Activated CD4-positive, alpha-beta T cell treated with anti-CD3 and anti-CD28 coated beads for 36 hours (primary cell): ENCODE data around the gene HYDIN. TPM values are rescaled to one million over a fixed set of nuclear protein-coding genes. Genes with fewer than 3 reads are reported as not detected.

ENCODE experiments used
- ATAC-seq: fragments of 200-7000 bp; cut with Tn5 transposase; one replicate; pipeline ENCODE4 v1.10.0; 2021; ENCODE audit warnings: mild to moderate bottlenecking, moderate library complexity
- CTCF ChIA-PET: fragments of 350-600 bp; sonication (Branson Sonifier 250); formaldehyde crosslinking; loops from one replicate; lab custom pipeline; 2021; ENCODE audit warnings: antibody characterized with exemption; lab: Charles Lee
- POLR2A ChIA-PET: fragments of 350-600 bp; sonication (Branson Sonifier 250); formaldehyde crosslinking; loops from one replicate; lab custom pipeline; 2021; ENCODE audit warnings: antibody characterized with exemption, inconsistent platforms; lab: Charles Lee
- DNase-seq: peaks from one replicate; pipeline ENCODE4 v3.0.0-alpha.2; 2020
- H3K27ac Mint-ChIP-seq: one replicate; pipeline ENCODE4 v1.8.0; 2021; ENCODE audit warnings: mixed read lengths
- H3K27me3 Mint-ChIP-seq: one replicate; pipeline ENCODE4 v1.8.0; 2021; ENCODE audit warnings: mixed read lengths
- H3K36me3 Mint-ChIP-seq: one replicate; pipeline ENCODE4 v1.8.0; 2021; ENCODE audit warnings: low read depth, mixed read lengths
- H3K4me1 Mint-ChIP-seq: one replicate; pipeline ENCODE4 v1.8.0; 2021; ENCODE audit warnings: mixed read lengths
- H3K4me3 Mint-ChIP-seq: one replicate; pipeline ENCODE4 v1.8.0; 2021; ENCODE audit warnings: mild to moderate bottlenecking, moderate library complexity, mixed read lengths
- H3K9me3 Mint-ChIP-seq: one replicate; pipeline ENCODE4 v1.8.0; 2021; ENCODE audit warnings: low read depth, mixed read lengths
- intact Hi-C, 2 experiments: fragments of 100-400 bp; cut with DNase I in 1 of 2; cut with micrococcal nuclease in 1 of 2; formaldehyde crosslinking; loops; one replicate each; pipeline versions ENCODE4 v1.14.2 to v1.15.1; 2022 to 2024; cut with DNase I, micrococcal nuclease
- total RNA-seq, 2 experiments: library from RNA; stranded (reverse); gene quantifications; one replicate each; pipeline ENCODE4 v1.2.3, GENCODE V29; 2021

HYDIN gene
- total RNA-seq, 2 experiments from 2014 or later, result 0.32 TPM; not detected in 1

GRCh38 chr16:71254832-71255525 lies 24.5 kb upstream of the HYDIN start:
- Mint-ChIP-seq H3K4me3 (no peak overlapping the region), H3K36me3 (no peaks in the 10 kb centered on the region), H3K27me3 (peaks cover 12% of the 10 kb centered on the region), H3K4me1 (peaks cover 4% of the 10 kb centered on the region), H3K9me3 (no peaks in the 10 kb centered on the region), H3K27ac (no peak overlapping the region)
- ChIA-PET CTCF (interaction anchor here (1.0 to 1.2 kb wide), 2 partner anchors 21 to 57 kb away, joined by 4 to 5 read pairs; no protein-coding TSS in a partner anchor), POLR2A (no interaction called here)
- DNase-seq (no peak), ATAC-seq (no peak)
- intact Hi-C loops, result no loop called here

GRCh38 chr16:71250461-71251235 lies 20.1 kb upstream of the HYDIN start:
- DNase-seq (no peak), ATAC-seq (no peak)
- ChIA-PET POLR2A (no interaction called here), CTCF (no interaction called here)
- intact Hi-C loops, result no loop called here
- Mint-ChIP-seq H3K27ac (no peak overlapping the region), H3K9me3 (no peaks in the 10 kb centered on the region), H3K4me1 (no peaks in the 10 kb centered on the region), H3K27me3 (no peaks in the 10 kb centered on the region), H3K4me3 (no peak overlapping the region), H3K36me3 (no peaks in the 10 kb centered on the region)

- ChIA-PET POLR2A (no interaction called here), CTCF (no interaction called here)
- DNase-seq, result no peak
- Mint-ChIP-seq H3K27ac (no peak overlapping the region), H3K4me1 (no peaks in the 10 kb centered on the region), H3K9me3 (no peaks in the 10 kb centered on the region), H3K4me3 (no peak overlapping the region), H3K27me3 (no peaks in the 10 kb centered on the region), H3K36me3 (no peaks in the 10 kb centered on the region)
- intact Hi-C loops, result no loop called here
- ATAC-seq, result no peak
These were observed 18.9 kb upstream of the HYDIN start for GRCh38 chr16:71249399-71249798.

- Mint-ChIP-seq H3K4me1 (no peaks in the 10 kb centered on the region), H3K4me3 (no peak overlapping the region), H3K27ac (no peak overlapping the region), H3K36me3 (no peaks in the 10 kb centered on the region), H3K27me3 (no peaks in the 10 kb centered on the region), H3K9me3 (no peaks in the 10 kb centered on the region)
- CTCF ChIA-PET, result no interaction called here
- no peak for ATAC-seq
- POLR2A ChIA-PET, result no interaction called here
- intact Hi-C loops, result no loop called here
- no peak for DNase-seq
These were observed 17.0 kb upstream of the HYDIN start for GRCh38 chr16:71247478-71247877.

GRCh38 chr16:71246309-71246708 lies 15.8 kb upstream of the HYDIN start:
- no peaks in the 10 kb centered on the region for H3K36me3 Mint-ChIP-seq
- intact Hi-C loops, result no loop called here
- no peaks in the 10 kb centered on the region for H3K4me1 Mint-ChIP-seq
- H3K27me3 Mint-ChIP-seq, result no peaks in the 10 kb centered on the region
- no peaks in the 10 kb centered on the region for H3K9me3 Mint-ChIP-seq
- CTCF ChIA-PET, result interaction anchor here (1.3 kb wide), 1 partner anchor 66 kb away, joined by 5 read pairs; no protein-coding TSS in a partner anchor
- H3K27ac Mint-ChIP-seq, result no peak overlapping the region
- no peak for DNase-seq
- H3K4me3 Mint-ChIP-seq, result no peak overlapping the region
- POLR2A ChIA-PET, result no interaction called here
- ATAC-seq, result no peak

- no peaks in the 10 kb centered on the region for H3K9me3 Mint-ChIP-seq
- H3K36me3 Mint-ChIP-seq, result no peaks in the 10 kb centered on the region
- intact Hi-C loops, result no loop called here
- no peaks in the 10 kb centered on the region for H3K27me3 Mint-ChIP-seq
- no peak overlapping the region for H3K27ac Mint-ChIP-seq
- POLR2A ChIA-PET, result no interaction called here
- no peaks in the 10 kb centered on the region for H3K4me1 Mint-ChIP-seq
- no peak overlapping the region for H3K4me3 Mint-ChIP-seq
- no peak for DNase-seq
- ATAC-seq, result no peak
- CTCF ChIA-PET, result interaction anchor here (0.7 kb wide), 1 partner anchor 448 kb away, joined by 3 read pairs; no protein-coding TSS in a partner anchor
These were observed 14.0 kb upstream of the HYDIN start for GRCh38 chr16:71244521-71244920.

- ChIA-PET POLR2A (no interaction called here), CTCF (no interaction called here)
- Mint-ChIP-seq H3K27me3 (no peaks in the 10 kb centered on the region), H3K9me3 (no peaks in the 10 kb centered on the region), H3K4me3 (no peak overlapping the region), H3K4me1 (no peaks in the 10 kb centered on the region), H3K36me3 (no peaks in the 10 kb centered on the region), H3K27ac (no peak overlapping the region)
- intact Hi-C loops, result no loop called here
- DNase-seq (no peak), ATAC-seq (no peak)
These were observed 12.1 kb upstream of the HYDIN start for GRCh38 chr16:71242601-71243000.

- intact Hi-C loops, result no loop called here
- H3K4me1 Mint-ChIP-seq, result no peaks in the 10 kb centered on the region
- H3K9me3 Mint-ChIP-seq, result no peaks in the 10 kb centered on the region
- H3K36me3 Mint-ChIP-seq, result no peaks in the 10 kb centered on the region
- CTCF ChIA-PET, result no interaction called here
- ATAC-seq, result no peak
- DNase-seq, result no peak
- H3K4me3 Mint-ChIP-seq, result no peak overlapping the region
- POLR2A ChIA-PET, result no interaction called here
- no peak overlapping the region for H3K27ac Mint-ChIP-seq
- H3K27me3 Mint-ChIP-seq, result no peaks in the 10 kb centered on the region
These were observed 11.5 kb upstream of the HYDIN start for GRCh38 chr16:71242036-71242435.

- H3K36me3 Mint-ChIP-seq, result peaks cover 9% of the 10 kb centered on the region
- H3K27me3 Mint-ChIP-seq, result peaks cover 35% of the 10 kb centered on the region
- no peak overlapping the region for H3K4me3 Mint-ChIP-seq
- H3K4me1 Mint-ChIP-seq, result no peaks in the 10 kb centered on the region
- intact Hi-C loops, result no loop called here
- DNase-seq (no peak), ATAC-seq (no peak)
- no peak overlapping the region for H3K27ac Mint-ChIP-seq
- POLR2A ChIA-PET, result no interaction called here
- peaks cover 31% of the 10 kb centered on the region for H3K9me3 Mint-ChIP-seq
- CTCF ChIA-PET, result no interaction called here
These were observed 1.2 kb downstream of the HYDIN start for GRCh38 chr16:71229344-71229743.

GRCh38 chr16:71226229-71227141 lies 4.0 kb downstream of the HYDIN start:
- Mint-ChIP-seq H3K36me3 (peaks cover 12% of the 10 kb centered on the region), H3K9me3 (peaks cover 44% of the 10 kb centered on the region), H3K4me3 (no peak overlapping the region), H3K4me1 (no peaks in the 10 kb centered on the region), H3K27ac (no peak overlapping the region), H3K27me3 (peaks cover 23% of the 10 kb centered on the region)
- POLR2A ChIA-PET, result no interaction called here
- DNase-seq, result no peak
- CTCF ChIA-PET, result no interaction called here
- intact Hi-C loops, result no loop called here
- ATAC-seq, result no peak

GRCh38 chr16:71225145-71225544 lies 5.4 kb downstream of the HYDIN start:
- ChIA-PET CTCF (no interaction called here), POLR2A (no interaction called here)
- intact Hi-C loops, result no loop called here
- DNase-seq, result no peak
- Mint-ChIP-seq H3K27ac (no peak overlapping the region), H3K4me3 (no peak overlapping the region), H3K4me1 (no peaks in the 10 kb centered on the region), H3K9me3 (peaks cover 42% of the 10 kb centered on the region), H3K36me3 (peaks cover 9% of the 10 kb centered on the region), H3K27me3 (peaks cover 11% of the 10 kb centered on the region)
- ATAC-seq, result no peak
